GM12878 (cell line): ENCODE measurements around the gene ABCA10.

Experiments
- MYC ChIP-seq: IDR thresholded peaks from 2 replicates; pipeline ENCODE4 v1.6.1; 2011; ENCODE audit warnings: mild to moderate bottlenecking, low read length, moderate library complexity, inconsistent platforms; ENCODE audit not compliant: insufficient read depth, insufficient replicate concordance, insufficient read length, severe bottlenecking
- POU2F2 ChIP-seq: IDR thresholded peaks from 3 replicates; pipeline ENCODE4 v1.6.1; 2011; ENCODE audit warnings: low read depth, mild to moderate bottlenecking, low read length, borderline replicate concordance
- RFX5 ChIP-seq: IDR thresholded peaks from 2 replicates; pipeline ENCODE4 v1.6.1; 2011; ENCODE audit warnings: low read depth, low read length, improper control_type of control experiment
- SKIL ChIP-seq: fragments of 450-650 bp; IDR thresholded peaks from 2 replicates; pipeline ENCODE4 v1.6.1; 2017; ENCODE audit warnings: mild to moderate bottlenecking, low read depth, inconsistent platforms; ENCODE audit not compliant: poor library complexity, severe bottlenecking
- ZNF274 ChIP-seq: IDR thresholded peaks from one replicate; pipeline ENCODE4 v1.8.0; 2011; ENCODE audit not compliant: insufficient read length, insufficient read depth
- TF ChIP-seq, protein P1 (sequence below), 3 experiments: IDR thresholded peaks in 2 of 3; conservative IDR thresholded peaks in 1 of 3; 2 replicates each; pipeline ENCODE4 v1.5.1; 2011; ENCODE audit warnings: low read depth in 3 of 3, low read length in 3 of 3, mild to moderate bottlenecking in 3 of 3, control low read depth in 2 of 3, moderate library complexity in 2 of 3, inconsistent platforms in 1 of 3, mixed read lengths in 1 of 3; ENCODE audit not compliant: control insufficient read depth in 2 of 3, insufficient read depth in 1 of 3; ENCODE audit errors: extremely low read depth in 1 of 3

- TF ChIP-seq, protein P1, sequence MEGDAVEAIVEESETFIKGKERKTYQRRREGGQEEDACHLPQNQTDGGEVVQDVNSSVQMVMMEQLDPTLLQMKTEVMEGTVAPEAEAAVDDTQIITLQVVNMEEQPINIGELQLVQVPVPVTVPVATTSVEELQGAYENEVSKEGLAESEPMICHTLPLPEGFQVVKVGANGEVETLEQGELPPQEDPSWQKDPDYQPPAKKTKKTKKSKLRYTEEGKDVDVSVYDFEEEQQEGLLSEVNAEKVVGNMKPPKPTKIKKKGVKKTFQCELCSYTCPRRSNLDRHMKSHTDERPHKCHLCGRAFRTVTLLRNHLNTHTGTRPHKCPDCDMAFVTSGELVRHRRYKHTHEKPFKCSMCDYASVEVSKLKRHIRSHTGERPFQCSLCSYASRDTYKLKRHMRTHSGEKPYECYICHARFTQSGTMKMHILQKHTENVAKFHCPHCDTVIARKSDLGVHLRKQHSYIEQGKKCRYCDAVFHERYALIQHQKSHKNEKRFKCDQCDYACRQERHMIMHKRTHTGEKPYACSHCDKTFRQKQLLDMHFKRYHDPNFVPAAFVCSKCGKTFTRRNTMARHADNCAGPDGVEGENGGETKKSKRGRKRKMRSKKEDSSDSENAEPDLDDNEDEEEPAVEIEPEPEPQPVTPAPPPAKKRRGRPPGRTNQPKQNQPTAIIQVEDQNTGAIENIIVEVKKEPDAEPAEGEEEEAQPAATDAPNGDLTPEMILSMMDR (IDR thresholded peaks at IDR 0.05 in 2 of 3, conservative IDR thresholded peaks at IDR 0.05 in 1 of 3; ENCODE audit: control insufficient read depth in 2 of 3, extremely low read depth in 1 of 3, insufficient read depth in 1 of 3, low read depth in 3 of 3, low read length in 3 of 3) = no peak
- TF ChIP-seq RFX5 (no peak), SKIL (no peak), MYC (no peak), POU2F2 (no peak), ZNF274 (no peak)
Measured at GRCh38 chr17:69144331-69145255, 84.0 kb downstream of the ABCA10 start.
